ENCODE data around the gene ZHX3.
A peak's percentile ranks its signal among the peaks of the same experiment; 100 is the strongest.

The ZHX3 gene

GRCh38 chr20:41155261-41155660, 162.3 kb downstream of the ZHX3 start:
- Histone ChIP-seq H3K79me2 (ENCODE audit: insufficient read depth, low read length) (peaks cover 99% of the 10 kb centered on the region), H3K9me2 (replicated peaks; ENCODE audit: low read depth, low read length) (no peaks in the 10 kb centered on the region), H4K20me1 (ENCODE audit: insufficient read depth, low read length, poor library complexity, severe bottlenecking) (peaks cover 82% of the 10 kb centered on the region), H3K4me1 (ENCODE audit: insufficient read depth, low read length, poor library complexity, severe bottlenecking) (peaks cover 84% of the 10 kb centered on the region), H3K36me3 (ENCODE audit: insufficient read depth, low read length) (peaks cover 20% of the 10 kb centered on the region; the same call in 1 of the 2 replicates), H3K9ac (ENCODE audit: low read depth, low read length, poor library complexity, severe bottlenecking) (peak overlapping the region; percentile 27), H3F3A (ENCODE audit: low read depth) (0 out of 2 replicates have a peak, but pooled peaks cover 6% of the 10 kb centered on the region), H3K9me3 (ENCODE audit: insufficient read depth, low read depth, low read length) (no peaks in the 10 kb centered on the region), H3K27me3 (ENCODE audit: insufficient read depth, low read length, poor library complexity, severe bottlenecking) (no peaks in the 10 kb centered on the region), H3K4me2 (ENCODE audit: low read depth, low read length, poor library complexity, severe bottlenecking) (peak overlapping the region; percentile 52), H2AFZ (ENCODE audit: low read length) (no peak overlapping the region), H3K4me3 (ENCODE audit: low read length, poor library complexity, severe bottlenecking) (no peak overlapping the region)
- TF ChIP-seq EZH2phosphoT487 (IDR thresholded peaks at IDR 0.05; ENCODE audit: borderline replicate concordance) = no peak
- TF ChIP-seq CTCF (conservative IDR thresholded peaks at IDR 0.05; ENCODE audit: low read length) = no peak

- no peak overlapping the region for H2AFZ ChIP-seq (ENCODE audit: low read length)
- H3K4me2 ChIP-seq (ENCODE audit: low read depth, low read length, poor library complexity, severe bottlenecking) = peak overlapping the region; percentile 52
- H4K20me1 ChIP-seq (ENCODE audit: insufficient read depth, low read length, poor library complexity, severe bottlenecking) = peaks cover 82% of the 10 kb centered on the region
- H3K9ac ChIP-seq (ENCODE audit: low read depth, low read length, poor library complexity, severe bottlenecking) = peak overlapping the region; percentile 27
- H3K79me2 ChIP-seq (ENCODE audit: insufficient read depth, low read length) = peaks cover 99% of the 10 kb centered on the region
- TF ChIP-seq EZH2phosphoT487 (IDR thresholded peaks at IDR 0.05; ENCODE audit: borderline replicate concordance) (no peak), CTCF (conservative IDR thresholded peaks at IDR 0.05; ENCODE audit: low read length) (no peak)
- no peaks in the 10 kb centered on the region for H3K9me3 ChIP-seq (ENCODE audit: insufficient read depth, low read depth, low read length)
- no peaks in the 10 kb centered on the region for H3K9me2 ChIP-seq (replicated peaks; ENCODE audit: low read depth, low read length)
- H3F3A ChIP-seq (ENCODE audit: low read depth) = 0 out of 2 replicates have a peak, but pooled peaks cover 6% of the 10 kb centered on the region
- H3K27me3 ChIP-seq (ENCODE audit: insufficient read depth, low read length, poor library complexity, severe bottlenecking) = no peaks in the 10 kb centered on the region
- H3K36me3 ChIP-seq (ENCODE audit: insufficient read depth, low read length) = peaks cover 13% of the 10 kb centered on the region; the same call in 1 of the 2 replicates
- peak overlapping the region; percentile 29 for H3K4me3 ChIP-seq (ENCODE audit: low read length, poor library complexity, severe bottlenecking)
- peaks cover 90% of the 10 kb centered on the region for H3K4me1 ChIP-seq (ENCODE audit: insufficient read depth, low read length, poor library complexity, severe bottlenecking)
Measured at GRCh38 chr20:41154436-41155176, 162.9 kb downstream of the ZHX3 start.

GRCh38 chr20:41152108-41152757, 165.3 kb downstream of the ZHX3 start:
- no peaks in the 10 kb centered on the region for H3K9me2 ChIP-seq (replicated peaks; ENCODE audit: low read depth, low read length)
- H2AFZ ChIP-seq (ENCODE audit: low read length) = no peak overlapping the region
- H3K4me2 ChIP-seq (ENCODE audit: low read depth, low read length, poor library complexity, severe bottlenecking) = peak overlapping the region; percentile 4
- peaks cover 82% of the 10 kb centered on the region for H4K20me1 ChIP-seq (ENCODE audit: insufficient read depth, low read length, poor library complexity, severe bottlenecking)
- H3K4me3 ChIP-seq (ENCODE audit: low read length, poor library complexity, severe bottlenecking) = no peak overlapping the region
- no peak for TF ChIP-seq CTCF (conservative IDR thresholded peaks at IDR 0.05; ENCODE audit: low read length)
- TF ChIP-seq EZH2phosphoT487 (IDR thresholded peaks at IDR 0.05; ENCODE audit: borderline replicate concordance) = no peak
- 0 out of 2 replicates have a peak, but pooled peaks cover under 1% of the 10 kb centered on the region for H3F3A ChIP-seq (ENCODE audit: low read depth)
- no peaks in the 10 kb centered on the region for H3K9me3 ChIP-seq (ENCODE audit: insufficient read depth, low read depth, low read length)
- peaks cover 93% of the 10 kb centered on the region for H3K4me1 ChIP-seq (ENCODE audit: insufficient read depth, low read length, poor library complexity, severe bottlenecking)
- peak overlapping the region; percentile 3 for H3K9ac ChIP-seq (ENCODE audit: low read depth, low read length, poor library complexity, severe bottlenecking)
- peaks cover 99% of the 10 kb centered on the region for H3K79me2 ChIP-seq (ENCODE audit: insufficient read depth, low read length)
- H3K27me3 ChIP-seq (ENCODE audit: insufficient read depth, low read length, poor library complexity, severe bottlenecking) = no peaks in the 10 kb centered on the region
- peaks cover 13% of the 10 kb centered on the region; the same call in 1 of the 2 replicates for H3K36me3 ChIP-seq (ENCODE audit: insufficient read depth, low read length)
